ENCODE results near the gene GNAL.

GNAL gene

DNA sequence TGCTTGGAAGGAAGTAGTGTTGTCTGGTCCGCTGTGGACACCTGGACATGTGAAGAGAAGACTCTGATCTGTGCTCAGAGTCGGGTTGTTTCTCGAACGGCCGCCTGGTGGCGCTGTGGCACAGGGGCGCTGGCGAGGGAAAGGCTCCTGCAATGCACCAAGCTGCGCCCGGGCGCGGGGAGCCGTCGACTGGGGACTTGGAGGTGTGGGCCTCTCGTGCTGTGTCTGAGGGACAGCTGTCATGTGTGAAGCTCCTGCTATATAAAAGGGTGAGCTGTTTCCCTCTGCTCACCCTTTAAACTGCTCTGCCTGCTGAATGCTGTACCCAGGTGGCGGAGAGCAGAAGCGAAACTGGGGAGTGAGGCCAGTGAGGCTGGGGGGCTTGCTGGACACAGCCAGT is 44.0 kb downstream of the GNAL start:
- peak overlapping the region; percentile 36 for H3K27ac ChIP-seq (ENCODE audit: low read depth, low read length)
- peak overlapping the region; percentile 61; the same call in 1 of the 2 replicates for H3K4me3 ChIP-seq (ENCODE audit: low read length)
- peaks cover 10% of the 10 kb centered on the region for H3K79me2 ChIP-seq (ENCODE audit: control insufficient read depth, low read length)
- peaks cover 14% of the 10 kb centered on the region for H3F3A ChIP-seq (ENCODE audit: control insufficient read depth, insufficient read depth)
- H3K27me3 ChIP-seq (ENCODE audit: control insufficient read depth, low read length) = no peaks in the 10 kb centered on the region
- H3K4me1 ChIP-seq (ENCODE audit: control insufficient read depth, low read length) = peaks cover 53% of the 10 kb centered on the region
- H4K20me1 ChIP-seq (ENCODE audit: control insufficient read depth, insufficient read depth, low read depth, low read length) = 0 out of 2 replicates have a peak, but pooled peaks cover 3% of the 10 kb centered on the region
- H3K9me2 ChIP-seq (replicated peaks; ENCODE audit: control insufficient read depth, low read length) = no peaks in the 10 kb centered on the region
- no peaks in the 10 kb centered on the region for H3K9me3 ChIP-seq (ENCODE audit: control insufficient read depth, insufficient read depth, low read length)
- no peaks in the 10 kb centered on the region for H3K36me3 ChIP-seq (ENCODE audit: control insufficient read depth, low read length)
- peak overlapping the region; percentile 73 for H3K4me2 ChIP-seq (ENCODE audit: low read length)
- TF ChIP-seq, protein P1, sequence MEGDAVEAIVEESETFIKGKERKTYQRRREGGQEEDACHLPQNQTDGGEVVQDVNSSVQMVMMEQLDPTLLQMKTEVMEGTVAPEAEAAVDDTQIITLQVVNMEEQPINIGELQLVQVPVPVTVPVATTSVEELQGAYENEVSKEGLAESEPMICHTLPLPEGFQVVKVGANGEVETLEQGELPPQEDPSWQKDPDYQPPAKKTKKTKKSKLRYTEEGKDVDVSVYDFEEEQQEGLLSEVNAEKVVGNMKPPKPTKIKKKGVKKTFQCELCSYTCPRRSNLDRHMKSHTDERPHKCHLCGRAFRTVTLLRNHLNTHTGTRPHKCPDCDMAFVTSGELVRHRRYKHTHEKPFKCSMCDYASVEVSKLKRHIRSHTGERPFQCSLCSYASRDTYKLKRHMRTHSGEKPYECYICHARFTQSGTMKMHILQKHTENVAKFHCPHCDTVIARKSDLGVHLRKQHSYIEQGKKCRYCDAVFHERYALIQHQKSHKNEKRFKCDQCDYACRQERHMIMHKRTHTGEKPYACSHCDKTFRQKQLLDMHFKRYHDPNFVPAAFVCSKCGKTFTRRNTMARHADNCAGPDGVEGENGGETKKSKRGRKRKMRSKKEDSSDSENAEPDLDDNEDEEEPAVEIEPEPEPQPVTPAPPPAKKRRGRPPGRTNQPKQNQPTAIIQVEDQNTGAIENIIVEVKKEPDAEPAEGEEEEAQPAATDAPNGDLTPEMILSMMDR (IDR thresholded peaks at IDR 0.05; ENCODE audit: low read depth, low read length, poor library complexity, severe bottlenecking) = peak; percentile 99
- no peak for TF ChIP-seq EZH2phosphoT487 (IDR thresholded peaks at IDR 0.05; ENCODE audit: borderline replicate concordance, low read length)

DNA sequence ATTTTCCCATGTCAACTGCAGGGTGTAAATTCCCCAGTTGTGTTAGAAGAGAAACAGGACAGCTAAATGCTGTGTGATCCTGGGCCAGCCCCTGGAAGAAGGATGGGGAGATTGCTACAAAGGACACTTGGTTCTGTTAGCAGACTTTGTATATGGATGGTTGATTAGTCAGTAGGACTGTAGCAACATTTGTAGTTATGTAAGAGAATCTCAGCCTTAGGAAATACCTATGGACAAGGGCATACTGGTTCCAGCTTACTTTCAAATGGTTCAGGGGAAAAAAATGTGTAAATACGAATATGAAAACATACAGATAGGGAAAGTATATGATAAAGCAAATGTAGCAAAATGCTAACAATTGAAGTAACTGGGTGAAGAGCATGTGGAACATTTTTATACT is 47.6 kb downstream of the GNAL start:
- H4K20me1 ChIP-seq (ENCODE audit: control insufficient read depth, insufficient read depth, low read depth, low read length) = 0 out of 2 replicates have a peak, but pooled peaks cover 3% of the 10 kb centered on the region
- TF ChIP-seq, protein P1 (IDR thresholded peaks at IDR 0.05; ENCODE audit: low read depth, low read length, poor library complexity, severe bottlenecking) = no peak
- TF ChIP-seq EZH2phosphoT487 (IDR thresholded peaks at IDR 0.05; ENCODE audit: borderline replicate concordance, low read length) = no peak
- no peak overlapping the region for H3K4me2 ChIP-seq (ENCODE audit: low read length)
- H3K27ac ChIP-seq (ENCODE audit: low read depth, low read length) = no peak overlapping the region
- H3K9me3 ChIP-seq (ENCODE audit: control insufficient read depth, insufficient read depth, low read length) = no peaks in the 10 kb centered on the region
- H3K36me3 ChIP-seq (ENCODE audit: control insufficient read depth, low read length) = no peaks in the 10 kb centered on the region
- no peak overlapping the region for H3K4me3 ChIP-seq (ENCODE audit: low read length)
- H3F3A ChIP-seq (ENCODE audit: control insufficient read depth, insufficient read depth) = peaks cover 14% of the 10 kb centered on the region
- H3K27me3 ChIP-seq (ENCODE audit: control insufficient read depth, low read length) = no peaks in the 10 kb centered on the region
- H3K4me1 ChIP-seq (ENCODE audit: control insufficient read depth, low read length) = peaks cover 50% of the 10 kb centered on the region
- H3K9me2 ChIP-seq (replicated peaks; ENCODE audit: control insufficient read depth, low read length) = no peaks in the 10 kb centered on the region
- H3K79me2 ChIP-seq (ENCODE audit: control insufficient read depth, low read length) = peaks cover 5% of the 10 kb centered on the region

DNA sequence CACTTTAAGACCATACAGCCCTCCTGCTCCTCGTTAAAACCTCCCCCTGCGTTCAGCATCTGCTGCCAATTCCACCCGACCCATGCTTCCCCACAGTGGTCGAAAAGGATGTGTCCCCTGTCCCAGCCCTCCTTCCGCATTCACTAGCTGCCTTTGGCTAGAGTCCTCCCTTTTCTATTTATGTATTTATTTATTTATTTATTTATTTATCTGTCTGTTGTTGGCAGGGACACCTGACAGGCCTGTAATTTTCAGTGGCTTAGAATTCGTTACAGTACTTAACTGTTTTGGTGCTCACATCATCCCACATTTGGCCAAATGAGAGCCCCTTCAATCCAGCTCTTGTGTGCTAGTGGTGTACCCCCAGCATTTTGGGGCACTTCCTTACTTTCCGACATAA is 50.8 kb downstream of the GNAL start:
- H4K20me1 ChIP-seq (ENCODE audit: control insufficient read depth, insufficient read depth, low read depth, low read length) = 0 out of 2 replicates have a peak, but pooled peaks cover 3% of the 10 kb centered on the region
- no peaks in the 10 kb centered on the region for H3K36me3 ChIP-seq (ENCODE audit: control insufficient read depth, low read length)
- no peak overlapping the region for H3K27ac ChIP-seq (ENCODE audit: low read depth, low read length)
- H3K4me2 ChIP-seq (ENCODE audit: low read length) = no peak overlapping the region
- H3F3A ChIP-seq (ENCODE audit: control insufficient read depth, insufficient read depth) = peaks cover 12% of the 10 kb centered on the region
- peaks cover 61% of the 10 kb centered on the region for H3K4me1 ChIP-seq (ENCODE audit: control insufficient read depth, low read length)
- H3K9me2 ChIP-seq (replicated peaks; ENCODE audit: control insufficient read depth, low read length) = no peaks in the 10 kb centered on the region
- H3K9me3 ChIP-seq (ENCODE audit: control insufficient read depth, insufficient read depth, low read length) = no peaks in the 10 kb centered on the region
- TF ChIP-seq EZH2phosphoT487 (IDR thresholded peaks at IDR 0.05; ENCODE audit: borderline replicate concordance, low read length) = no peak
- TF ChIP-seq, protein P1 (IDR thresholded peaks at IDR 0.05; ENCODE audit: low read depth, low read length, poor library complexity, severe bottlenecking) = no peak
- no peak overlapping the region for H3K4me3 ChIP-seq (ENCODE audit: low read length)
- peaks cover 23% of the 10 kb centered on the region for H3K79me2 ChIP-seq (ENCODE audit: control insufficient read depth, low read length)
- H3K27me3 ChIP-seq (ENCODE audit: control insufficient read depth, low read length) = no peaks in the 10 kb centered on the region

All from DOHH2 (cell line).